Measurements from ENCODE around the gene CFAP70. TPM values are rescaled to one million over a fixed set of nuclear protein-coding genes. Genes with fewer than 3 reads are reported as not detected.
"Not testable (repeated sequence)": the region's sequence is repeated elsewhere in the genome, so short reads cannot be mapped to it uniquely, and the experiment has no call there.

The CFAP70 gene
- total RNA-seq, 2 experiments from 2014 or later, result 0.58 to 0.60 TPM

DNA sequence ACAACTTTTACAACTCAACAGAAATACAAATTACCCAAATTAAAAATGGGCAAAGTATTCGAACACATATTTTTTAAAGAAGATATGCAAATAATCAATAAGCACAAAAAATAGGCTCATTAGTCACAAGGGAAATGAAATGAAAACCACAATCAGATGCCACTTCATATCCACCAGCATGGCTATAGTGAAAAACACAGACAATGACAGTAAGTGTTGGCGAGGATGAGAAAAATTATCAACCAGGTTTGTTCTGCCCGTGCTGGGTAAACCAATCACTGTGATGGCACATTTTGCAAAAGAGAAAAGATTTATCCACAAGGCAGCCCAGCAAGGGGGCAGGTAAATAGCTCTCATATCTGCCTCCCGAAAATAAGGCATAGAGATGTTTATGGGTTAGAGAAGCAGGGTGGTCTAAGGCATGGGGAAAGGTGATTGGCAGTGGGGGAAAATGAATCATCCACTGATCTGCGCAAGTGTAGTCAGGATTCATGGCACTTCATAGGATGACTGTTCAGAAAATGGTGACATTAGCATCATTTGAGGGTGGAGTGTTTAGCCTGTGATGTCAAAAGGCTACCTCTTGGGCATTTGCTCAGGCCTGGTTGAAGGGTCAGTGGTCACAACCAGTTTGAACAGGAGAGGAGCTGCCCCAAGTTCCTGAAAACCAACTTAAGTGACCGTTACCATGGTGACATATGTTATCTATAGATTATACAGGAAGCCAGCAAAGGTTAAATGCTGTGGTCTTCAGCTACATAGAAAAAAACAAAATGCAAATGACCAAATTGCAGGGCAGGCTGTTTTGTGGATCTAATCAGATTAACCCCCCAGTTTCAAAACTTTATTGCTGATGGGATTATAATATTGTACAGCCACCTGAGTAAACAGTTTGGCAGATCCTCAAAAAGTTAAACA, 8.0 kb upstream of the CFAP70 start:
- no peak overlapping the region for H3K4me3 Mint-ChIP-seq
- peaks cover 2% of the 10 kb centered on the region for H3K9me3 Mint-ChIP-seq
- H3K36me3 Mint-ChIP-seq, result peaks cover 40% of the 10 kb centered on the region
- DNase-seq, result no peak
- peaks cover 5% of the 10 kb centered on the region for H3K4me1 Mint-ChIP-seq
- H3K27me3 Mint-ChIP-seq, result no peaks in the 10 kb centered on the region
- peak overlapping the region; percentile 48 for H3K27ac Mint-ChIP-seq

DNA sequence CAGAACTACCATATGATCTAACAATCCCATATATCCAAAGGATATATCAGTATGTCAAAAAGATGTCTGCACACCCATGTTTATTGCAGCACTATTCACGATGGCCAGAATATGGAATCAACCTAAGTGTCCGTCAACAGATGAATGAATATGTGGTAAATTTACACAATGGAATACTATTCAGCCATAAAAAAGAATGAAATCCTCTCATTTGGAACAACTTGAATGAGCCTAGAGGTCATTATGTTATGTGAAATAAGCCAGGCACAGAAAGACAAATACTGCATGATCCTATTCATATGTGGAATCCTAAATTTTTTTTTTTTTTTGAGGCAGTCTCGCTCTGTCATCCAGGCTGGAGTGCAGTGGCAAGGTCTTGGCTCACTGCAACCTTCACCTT, 6.3 kb upstream of the CFAP70 start:
- Mint-ChIP-seq H3K27me3 (no peaks in the 10 kb centered on the region), H3K36me3 (peaks cover 42% of the 10 kb centered on the region)

DNA sequence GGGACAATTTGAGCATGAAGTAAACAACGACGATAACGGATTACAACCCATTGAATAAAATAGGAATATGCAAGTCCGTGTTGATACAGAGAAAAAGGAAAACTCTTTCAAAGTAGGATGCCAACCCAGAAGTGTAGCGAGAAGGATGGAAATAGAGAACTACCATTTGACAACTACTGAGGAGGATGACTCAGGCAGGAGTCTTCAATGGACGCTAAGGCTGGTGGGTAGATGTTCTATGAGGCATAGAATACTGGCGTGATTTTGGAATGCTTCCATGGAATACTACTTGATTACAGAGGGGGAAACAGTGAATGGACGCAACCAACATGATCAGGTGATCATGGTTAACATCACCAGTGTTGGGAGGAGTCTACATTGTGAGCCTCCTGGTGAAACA, 828 bp upstream of the CFAP70 start:
- no peak overlapping the region for H3K27ac Mint-ChIP-seq
- H3K4me1 Mint-ChIP-seq, result peaks cover 10% of the 10 kb centered on the region
- H3K4me3 Mint-ChIP-seq, result no peak overlapping the region
- DNase-seq, result no peak
- H3K36me3 Mint-ChIP-seq, result peaks cover 10% of the 10 kb centered on the region
- H3K9me3 Mint-ChIP-seq, result peaks cover 1% of the 10 kb centered on the region
- no peaks in the 10 kb centered on the region for H3K27me3 Mint-ChIP-seq

More for the DNA sequence above, 6.3 kb upstream of the CFAP70 start:
- no peak for DNase-seq
- Mint-ChIP-seq H3K4me1 (peaks cover 5% of the 10 kb centered on the region), H3K9me3 (peaks cover 2% of the 10 kb centered on the region), H3K27ac (no peak overlapping the region), H3K4me3 (no peak overlapping the region)

DNA sequence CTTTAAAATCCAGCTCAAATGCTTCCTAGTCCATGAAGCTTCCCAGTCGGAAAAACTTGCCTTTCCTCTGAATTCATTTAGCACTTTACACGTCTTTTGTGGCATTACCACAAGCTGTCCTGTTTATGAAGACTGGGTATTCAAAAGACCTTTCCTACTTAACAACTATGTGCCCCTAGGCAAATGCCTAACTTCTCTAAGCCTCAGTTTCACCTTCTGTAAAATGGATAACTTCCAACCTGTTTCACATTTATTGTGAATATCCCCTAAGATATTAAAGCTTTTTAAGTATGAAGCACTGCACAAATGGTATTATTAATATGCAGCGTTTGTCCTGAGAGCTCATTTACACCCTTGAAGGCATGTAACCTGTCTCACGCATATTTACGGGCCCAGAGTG, 843 bp downstream of the CFAP70 start:
- Mint-ChIP-seq H3K36me3 (peaks cover 7% of the 10 kb centered on the region), H3K27me3 (no peaks in the 10 kb centered on the region), H3K27ac (peak overlapping the region; percentile 93), H3K4me1 (peaks cover 10% of the 10 kb centered on the region), H3K9me3 (peaks cover 1% of the 10 kb centered on the region), H3K4me3 (peak overlapping the region; percentile 98)
- DNase-seq, result no peak

DNA sequence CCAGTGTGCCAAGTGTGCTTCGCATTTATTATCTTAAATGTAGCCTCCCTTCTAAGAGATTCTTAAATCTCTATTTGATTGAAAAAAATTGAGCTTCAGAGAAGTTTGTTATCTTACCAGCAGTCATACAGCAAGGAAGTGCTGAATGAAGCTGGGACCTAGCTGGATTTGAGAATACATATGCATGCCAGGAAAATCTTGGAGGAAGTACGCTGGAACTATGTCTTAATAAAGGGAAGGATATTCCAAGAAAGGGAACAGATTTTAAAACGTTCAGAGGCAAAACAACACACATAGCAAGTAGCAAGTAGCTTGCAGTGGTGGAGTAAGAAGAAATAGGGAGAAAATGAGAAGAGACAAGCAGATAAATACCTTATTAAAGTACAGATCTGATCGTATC, 1.5 kb downstream of the CFAP70 start:
- peaks cover 10% of the 10 kb centered on the region for H3K4me1 Mint-ChIP-seq
- no peak overlapping the region for H3K4me3 Mint-ChIP-seq
- H3K9me3 Mint-ChIP-seq, result peaks cover 1% of the 10 kb centered on the region
- H3K36me3 Mint-ChIP-seq, result peaks cover 6% of the 10 kb centered on the region
- no peak overlapping the region for H3K27ac Mint-ChIP-seq
- no peak for DNase-seq
- H3K27me3 Mint-ChIP-seq, result no peaks in the 10 kb centered on the region

DNA sequence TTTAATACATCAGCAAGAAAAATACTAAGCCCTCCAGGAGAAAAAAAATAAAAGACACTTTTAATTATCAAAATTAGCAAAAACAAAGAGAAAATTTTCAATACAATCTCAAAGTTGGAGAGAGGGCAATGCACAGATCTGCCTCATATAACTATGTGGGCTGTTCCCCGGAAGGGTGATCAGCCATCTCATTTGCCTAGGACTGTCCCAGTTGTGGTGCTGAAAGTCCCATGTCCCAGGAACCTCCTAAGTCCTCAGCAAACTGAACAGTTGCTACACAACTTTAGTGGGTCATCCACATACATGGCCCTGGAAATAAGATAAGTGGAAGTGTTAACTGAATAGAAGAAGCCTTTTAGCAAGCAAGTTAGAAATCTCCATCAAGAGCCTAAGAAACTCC, 14.4 kb downstream of the CFAP70 start:
- no peaks in the 10 kb centered on the region for H3K4me1 Mint-ChIP-seq
- no peaks in the 10 kb centered on the region for H3K27me3 Mint-ChIP-seq
- no peak overlapping the region for H3K4me3 Mint-ChIP-seq

DNA sequence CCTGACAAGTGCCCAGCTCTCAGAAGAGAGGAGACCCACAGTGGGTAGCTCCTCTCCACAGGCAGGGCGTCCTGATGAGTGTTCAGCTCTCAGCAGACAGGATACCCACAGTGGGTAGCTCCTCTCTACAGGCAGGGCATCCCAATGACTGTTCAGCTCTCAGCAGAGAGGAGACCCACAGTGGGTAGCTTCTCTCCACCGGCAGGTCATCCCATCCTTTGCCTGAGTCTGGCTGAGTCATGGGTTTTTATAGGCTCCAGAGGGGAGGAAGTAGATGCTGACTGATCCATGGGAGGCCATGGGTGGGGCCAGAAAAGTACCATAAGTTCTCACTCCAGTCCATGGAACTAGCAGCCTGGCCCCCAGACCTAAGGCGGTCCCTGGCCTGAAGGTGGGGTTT, 18.5 kb downstream of the CFAP70 start:
- no peaks in the 10 kb centered on the region for H3K36me3 Mint-ChIP-seq
- H3K4me3 Mint-ChIP-seq, result no peak overlapping the region
- no peak overlapping the region for H3K27ac Mint-ChIP-seq
- DNase-seq, result no peak
- H3K9me3 Mint-ChIP-seq, result no peaks in the 10 kb centered on the region
- H3K27me3 Mint-ChIP-seq, result no peaks in the 10 kb centered on the region
- H3K4me1 Mint-ChIP-seq, result no peaks in the 10 kb centered on the region

More for the DNA sequence above, 14.4 kb downstream of the CFAP70 start:
- Mint-ChIP-seq H3K27ac (no peak overlapping the region), H3K9me3 (no peaks in the 10 kb centered on the region), H3K36me3 (no peaks in the 10 kb centered on the region)
- no peak for DNase-seq

DNA sequence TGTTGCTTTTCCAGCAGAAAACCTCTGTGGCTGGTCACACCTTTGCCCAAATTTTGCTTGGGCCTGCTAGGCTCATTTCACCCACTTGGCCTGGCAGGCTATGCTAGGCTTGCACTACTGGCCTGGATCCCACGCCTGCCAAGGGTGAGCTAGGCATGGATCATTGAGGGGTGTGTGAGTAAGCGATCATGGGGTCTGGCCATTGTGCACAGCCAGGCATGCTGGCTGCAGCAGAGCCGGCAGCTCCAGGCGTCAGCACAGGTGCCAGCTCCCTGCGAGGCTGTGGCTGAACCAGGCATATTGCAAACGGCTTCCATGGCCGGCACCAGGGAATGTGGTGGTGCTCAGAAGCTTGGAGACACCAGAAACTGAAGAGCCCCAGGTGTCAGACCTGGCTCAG, 19.2 kb downstream of the CFAP70 start:
- no peaks in the 10 kb centered on the region for H3K4me1 Mint-ChIP-seq
- no peaks in the 10 kb centered on the region for H3K36me3 Mint-ChIP-seq
- H3K27me3 Mint-ChIP-seq, result no peaks in the 10 kb centered on the region
- no peak for DNase-seq
- H3K4me3 Mint-ChIP-seq, result no peak overlapping the region
- no peak overlapping the region for H3K27ac Mint-ChIP-seq
- H3K9me3 Mint-ChIP-seq, result no peaks in the 10 kb centered on the region

DNA sequence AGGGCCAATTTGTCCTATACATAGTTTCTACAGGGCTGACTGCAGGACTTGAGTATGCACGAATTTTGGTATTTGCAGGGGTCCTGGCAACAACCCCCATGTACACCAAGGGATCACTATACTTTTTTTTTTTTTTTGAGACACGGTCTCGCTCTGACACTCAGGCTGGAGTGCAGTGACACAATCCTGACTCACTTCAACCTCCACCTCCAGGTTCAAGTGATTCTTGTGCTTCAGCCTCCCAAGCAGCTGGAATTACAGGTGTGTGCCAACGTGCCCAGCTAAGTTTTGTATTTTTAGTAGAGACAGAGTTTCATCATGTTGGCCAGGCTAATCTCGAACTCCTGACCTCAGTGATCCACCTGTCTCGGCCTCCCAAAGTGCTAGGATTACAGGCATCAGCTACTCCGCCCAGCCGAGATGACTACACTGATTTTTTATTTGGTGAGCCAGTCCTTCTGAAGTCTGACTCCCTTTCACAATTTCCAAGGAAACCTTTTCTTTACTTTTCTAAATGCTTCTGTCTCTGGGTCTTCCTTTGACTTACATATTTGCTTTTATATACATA, 19.8 kb downstream of the CFAP70 start:
- DNase-seq, result no peak
- Mint-ChIP-seq H3K4me3 (no peak overlapping the region), H3K27me3 (no peaks in the 10 kb centered on the region), H3K36me3 (no peaks in the 10 kb centered on the region), H3K9me3 (no peaks in the 10 kb centered on the region), H3K27ac (no peak overlapping the region), H3K4me1 (no peaks in the 10 kb centered on the region)

DNA sequence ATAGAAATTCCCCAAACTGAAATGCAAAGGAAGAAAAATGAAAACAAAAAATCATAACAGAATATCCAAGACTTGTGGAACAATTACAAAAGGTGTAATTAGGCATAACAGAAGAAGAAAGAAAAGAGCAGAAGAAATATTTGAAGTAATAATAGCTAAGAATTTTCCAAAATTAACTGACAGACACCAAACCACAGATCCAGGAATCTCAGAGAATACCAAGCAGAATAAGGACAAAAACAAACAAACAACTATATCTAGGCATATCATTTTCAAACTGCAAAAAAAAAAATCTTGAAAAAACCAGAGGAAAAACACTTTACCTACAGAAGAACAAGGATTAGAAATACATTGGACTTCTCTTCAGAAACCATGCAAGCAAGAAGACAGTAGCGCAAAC, 25.5 kb downstream of the CFAP70 start:
- H3K4me1 Mint-ChIP-seq, result no peaks in the 10 kb centered on the region
- no peak overlapping the region for H3K27ac Mint-ChIP-seq
- DNase-seq, result no peak
- H3K27me3 Mint-ChIP-seq, result no peaks in the 10 kb centered on the region
- no peaks in the 10 kb centered on the region for H3K9me3 Mint-ChIP-seq
- no peak overlapping the region for H3K4me3 Mint-ChIP-seq
- H3K36me3 Mint-ChIP-seq, result no peaks in the 10 kb centered on the region

DNA sequence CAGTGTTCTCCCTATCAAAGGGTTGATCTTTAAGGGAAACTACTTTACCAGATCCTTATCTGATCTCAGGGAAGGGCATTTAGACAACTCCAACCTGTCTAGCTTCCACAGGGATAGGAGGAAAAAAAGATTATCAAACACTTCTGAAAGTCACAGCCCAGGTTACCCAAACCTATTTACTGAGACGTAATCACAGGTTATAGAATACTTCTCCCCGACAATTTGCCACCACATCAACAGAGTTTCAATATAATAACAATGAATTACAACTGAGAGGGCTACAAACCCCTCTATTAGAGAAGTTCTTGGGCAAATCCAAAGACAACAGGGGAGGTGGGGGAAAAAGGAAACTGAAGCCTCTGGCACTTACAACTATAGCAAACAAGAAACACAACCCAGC, 26.3 kb downstream of the CFAP70 start:
- no peak for DNase-seq
- no peaks in the 10 kb centered on the region for H3K4me1 Mint-ChIP-seq
- H3K36me3 Mint-ChIP-seq, result no peaks in the 10 kb centered on the region
- no peak overlapping the region for H3K4me3 Mint-ChIP-seq
- H3K27ac Mint-ChIP-seq, result no peak overlapping the region
- H3K27me3 Mint-ChIP-seq, result no peaks in the 10 kb centered on the region
- H3K9me3 Mint-ChIP-seq, result peaks cover 2% of the 10 kb centered on the region

DNA sequence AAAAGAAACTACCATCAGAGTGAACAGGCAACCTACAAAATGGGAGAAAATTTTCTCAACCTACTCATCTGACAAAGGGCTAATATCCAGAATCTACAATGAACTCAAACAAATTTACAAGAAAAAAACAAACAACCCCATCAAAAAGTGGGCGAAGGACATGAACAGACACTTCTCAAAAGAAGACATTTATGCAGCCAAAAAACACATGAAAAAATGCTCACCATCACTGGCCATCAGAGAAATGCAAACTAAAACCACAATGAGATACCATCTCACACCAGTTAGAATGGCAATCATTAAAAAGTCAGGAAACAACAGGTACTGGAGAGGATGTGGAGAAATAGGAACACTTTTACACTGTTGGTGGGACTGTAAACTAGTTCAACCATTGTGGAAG, 30.1 kb downstream of the CFAP70 start:
- not testable (repeated sequence) for H3K27me3 Mint-ChIP-seq, H3K36me3 Mint-ChIP-seq, H3K27ac Mint-ChIP-seq, H3K4me1 Mint-ChIP-seq, H3K9me3 Mint-ChIP-seq, H3K4me3 Mint-ChIP-seq, DNase-seq

DNA sequence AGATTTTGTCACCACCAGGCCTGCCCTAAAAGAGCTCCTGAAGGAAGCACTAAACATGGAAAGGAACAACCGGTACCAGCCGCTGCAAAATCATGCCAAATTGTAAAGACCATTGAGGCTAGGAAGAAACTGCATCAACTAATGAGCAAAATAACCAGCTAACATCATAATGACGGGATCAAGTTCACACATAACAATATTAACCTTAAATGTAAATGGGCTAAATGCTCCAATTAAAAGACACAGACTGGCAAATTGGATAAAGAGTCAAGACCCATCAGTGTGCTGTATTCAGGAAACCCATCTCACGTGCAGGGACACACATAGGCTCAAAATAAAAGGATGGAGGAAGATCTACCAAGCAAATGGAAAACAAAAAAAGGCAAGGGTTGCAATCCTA, 33.4 kb downstream of the CFAP70 start:
- DNase-seq, H3K4me3 Mint-ChIP-seq: not testable (repeated sequence)

DNA sequence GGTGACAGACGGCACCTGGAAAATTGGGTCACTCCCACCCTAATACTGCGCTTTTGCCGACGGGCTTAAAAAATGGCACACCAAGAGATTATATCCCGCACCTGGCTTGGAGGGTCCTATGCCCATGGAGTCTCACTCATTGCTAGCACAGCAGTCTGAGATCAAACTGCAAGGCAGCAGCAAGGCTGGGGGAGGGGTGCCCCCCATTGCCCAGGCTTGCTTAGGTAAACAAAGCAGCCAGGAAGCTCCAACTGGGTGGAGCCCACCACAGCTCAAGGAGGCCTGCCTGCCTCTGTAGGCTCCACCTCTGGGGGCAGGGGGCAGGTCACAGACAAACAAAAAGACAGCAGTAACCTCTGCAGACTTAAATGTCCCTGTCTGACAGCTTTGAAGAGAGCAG, 35.1 kb downstream of the CFAP70 start:
- not testable (repeated sequence) for H3K36me3 Mint-ChIP-seq, H3K9me3 Mint-ChIP-seq, H3K4me1 Mint-ChIP-seq, H3K4me3 Mint-ChIP-seq, H3K27me3 Mint-ChIP-seq, H3K27ac Mint-ChIP-seq, DNase-seq

More for the DNA sequence above, 33.4 kb downstream of the CFAP70 start:
- H3K27me3 Mint-ChIP-seq, H3K4me1 Mint-ChIP-seq, H3K27ac Mint-ChIP-seq, H3K36me3 Mint-ChIP-seq, H3K9me3 Mint-ChIP-seq: not testable (repeated sequence)

DNA sequence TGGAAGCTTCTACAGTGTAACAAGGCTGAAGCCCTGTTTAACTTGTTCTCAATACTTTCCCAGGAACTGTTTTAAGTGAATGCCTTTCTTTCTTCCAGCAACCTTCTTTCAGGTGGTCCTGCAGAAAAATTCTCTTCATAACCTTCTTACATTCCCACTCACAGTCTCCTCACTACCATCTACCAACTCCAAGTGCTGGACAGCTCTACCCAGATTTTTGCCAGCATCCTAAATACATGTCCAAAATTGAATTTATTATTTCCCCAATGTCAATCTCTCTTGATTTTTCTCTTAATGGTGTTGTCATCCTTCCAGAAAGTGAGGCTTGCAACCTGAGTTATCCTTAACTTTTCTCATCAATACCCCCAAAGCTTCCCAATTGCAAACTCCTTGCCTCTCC, 48.2 kb downstream of the CFAP70 start:
- Mint-ChIP-seq H3K27me3 (no peaks in the 10 kb centered on the region), H3K27ac (no peak overlapping the region), H3K36me3 (peaks cover 13% of the 10 kb centered on the region), H3K4me1 (no peaks in the 10 kb centered on the region), H3K4me3 (no peak overlapping the region), H3K9me3 (peaks cover 15% of the 10 kb centered on the region)
- DNase-seq, result no peak

Data from activated naive CD8-positive, alpha-beta T cell treated with anti-CD3 and anti-CD28 coated beads for 36 hours (primary cell).